Heart right ventricle (tissue), 16 donors: ENCODE results near the gene ZBTB5. TPM values are rescaled to one million over a fixed set of nuclear protein-coding genes. Genes with fewer than 3 reads are reported as not detected.
A peak's percentile ranks its signal among the peaks of the same experiment; 100 is the strongest.
"Not testable (repeated sequence)": the region's sequence is repeated elsewhere in the genome, so short reads cannot be mapped to it uniquely, and the experiment has no call there.

ENCODE experiments used
- ATAC-seq, 8 donors: fragments of 200-7000 bp; cut with Tn5 transposase; one replicate each; pipeline ENCODE4 v1.9.1; 2020; ENCODE audit warnings: mild to moderate bottlenecking in 8 of 8, moderate library complexity in 8 of 8, moderate number of reproducible peaks in 1 of 8
- DNase-seq, 2 donors: peaks; one replicate each; pipeline ENCODE4 v3.0.0-alpha.2; 2020
- H3K27ac ChIP-seq, 10 donors: fragments of 200-600 bp; sonication (generic) in 2 of 10; one replicate each; pipeline versions ENCODE4 v1.5.0 to v1.8.0; 2020 to 2022; ENCODE audit warnings: mild to moderate bottlenecking in 3 of 10
- H3K27me3 ChIP-seq, 7 donors: fragments of 200-600 bp; one replicate each; pipeline ENCODE4 v1.8.0; 2021 to 2022; ENCODE audit warnings: mild to moderate bottlenecking in 2 of 7
- H3K36me3 ChIP-seq, 9 donors: fragments of 200-600 bp; sonication (generic) in 1 of 9; one replicate each; pipeline versions ENCODE4 v1.5.0 to v1.8.0; 2020 to 2022; ENCODE audit warnings: mild to moderate bottlenecking in 2 of 9
- H3K4me1 ChIP-seq, 9 donors: fragments of 200-600 bp; sonication (generic) in 1 of 9; one replicate each; pipeline versions ENCODE4 v1.5.0 to v1.8.0; 2020 to 2022; ENCODE audit warnings: mild to moderate bottlenecking in 4 of 9
- H3K4me3 ChIP-seq, 10 donors: fragments of 200-600 bp; sonication (generic) in 2 of 10; one replicate each; pipeline versions ENCODE4 v1.5.0 to v1.8.0; 2020 to 2022; ENCODE audit warnings: mild to moderate bottlenecking in 7 of 10, moderate library complexity in 2 of 10
- H3K9me3 ChIP-seq, 11 donors: fragments of 200-600 bp in 10 of 11; sonication (generic) in 2 of 11; one replicate each; pipeline versions ENCODE4 v1.5.0 to v1.8.0; 2013 to 2022; ENCODE audit warnings: mild to moderate bottlenecking in 2 of 11, control low read depth in 1 of 11, moderate library complexity in 1 of 11
- WGBS, 2 donors: extraction: QIAGEN DNeasy Blood & Tissue Kit; methylation state at CpG; one replicate each; pipeline ENCODE4 v1.1.7; 2013; ENCODE audit warnings: inconsistent platforms in 1 of 2; 5-methylcytosine and 5-hydroxymethylcytosine counted together
- intact Hi-C, 10 donors: fragments of 100-400 bp; cut with DNase I; formaldehyde crosslinking; loops; one replicate each; pipeline versions ENCODE4 v1.11.1 to v1.14.2; 2022
- polyA plus RNA-seq, 2 donors: library from polyadenylated mRNA; stranded (reverse); fragments of 200-250 nt; gene quantifications; one replicate each; pipeline ENCODE4 v1.2.3, GENCODE V29; 2013
- total RNA-seq, 10 donors: library from RNA; stranded (reverse); fragmentation: NEBNext Ultra II Directional in 3 of 10; extraction: Animal tissue kit (Norgen Biotek cat#: 25700) in 3 of 10; gene quantifications; one replicate each; pipeline versions ENCODE4 v1.2.1 to v1.2.4, GENCODE V29; 2021 to 2023
- TF ChIP-seq, protein P1 (sequence below), 9 donors: fragments of 200-600 bp; sonication (generic) in 2 of 9; IDR thresholded peaks; one replicate each; pipeline versions ENCODE4 v1.5.0 to v1.8.0; 2021 to 2022; ENCODE audit warnings: antibody characterized with exemption in 9 of 9, mild to moderate bottlenecking in 5 of 9, moderate library complexity in 1 of 9
- donor health status: Arrhythmogenic right ventricular cardiomyopathy.
- donor health status: ischemic (EF 13 %, LVEDD 7.1; RV severe dilation, severe dysfunction).
- donor health status: healthy with polysubstance abuse.
- donor health status: DM: no; HTN: yes; CAD: no.
- donor health status: DM: no; HTN: no; CAD: no.
- donor health status: ischemic (EF 25% LVEDD 6.9; RV normal size, moderate dysfunction).
- donor health status: ischemic (EF 25% LVEDD 5.7; RV mildly dilated, moderate dysfunction).
- donor health status: healthy.
- donor health status: DM: yes; HTN: yes; CAD: no.
- donor health status: Ischemic cardiomyopathy.
- donor health status: ischemic (EF 35%, LVEDD 5.7; RV mildly dilated, moderate dysfunction).
- donor health status: nonischemic (EF 11% LVEDD 7.7; RV severe dilation, severe dysfunction).
- donor health status: DM: yes; HTN: yes; CAD: no.
- donor health status: PGD.
- donor health status: ischemic (EF 29% LVEDD 5.4; RV normal size, mild dysfunction).
- donor health status: nonischemic (EF 23%, LVEDD 6.1; RV moderate dilation, normal function).

The ZBTB5 gene
- total and polyA plus RNA-seq, 12 donors = 2.1 to 7.5 (median 6.3) TPM

DNA sequence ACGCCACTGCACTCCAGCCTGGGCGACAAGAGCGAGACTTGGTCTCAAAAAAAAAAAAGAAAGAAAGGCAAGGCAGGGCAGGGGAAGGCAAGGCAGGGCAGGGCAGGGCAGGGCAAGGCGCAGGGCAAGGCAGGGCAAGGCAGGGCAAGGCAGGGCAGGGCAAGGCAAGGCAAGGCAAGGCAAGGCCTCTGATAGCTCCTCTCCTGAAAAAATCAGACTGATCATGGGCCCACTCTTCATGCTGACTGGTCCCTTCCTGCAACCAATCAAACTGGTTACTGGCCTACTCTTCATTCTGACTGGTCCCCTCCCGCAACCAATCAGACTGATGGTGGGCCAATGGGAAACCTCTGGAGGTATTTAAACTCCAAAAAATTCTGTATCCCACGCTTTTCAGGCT is 3.4 kb upstream of the ZBTB5 start:
- Histone ChIP-seq H3K27me3 (no peaks in the 10 kb centered on the region), H3K27ac (no peak overlapping the region), H3K4me1 (peaks cover 2 to 30% (median 27%) of the 10 kb centered on the region in 9 donors), H3K4me3 (no peak overlapping the region), H3K9me3 (no peaks in the 10 kb centered on the region), H3K36me3 (no peaks in the 10 kb centered on the region)
- TF ChIP-seq, protein P1, sequence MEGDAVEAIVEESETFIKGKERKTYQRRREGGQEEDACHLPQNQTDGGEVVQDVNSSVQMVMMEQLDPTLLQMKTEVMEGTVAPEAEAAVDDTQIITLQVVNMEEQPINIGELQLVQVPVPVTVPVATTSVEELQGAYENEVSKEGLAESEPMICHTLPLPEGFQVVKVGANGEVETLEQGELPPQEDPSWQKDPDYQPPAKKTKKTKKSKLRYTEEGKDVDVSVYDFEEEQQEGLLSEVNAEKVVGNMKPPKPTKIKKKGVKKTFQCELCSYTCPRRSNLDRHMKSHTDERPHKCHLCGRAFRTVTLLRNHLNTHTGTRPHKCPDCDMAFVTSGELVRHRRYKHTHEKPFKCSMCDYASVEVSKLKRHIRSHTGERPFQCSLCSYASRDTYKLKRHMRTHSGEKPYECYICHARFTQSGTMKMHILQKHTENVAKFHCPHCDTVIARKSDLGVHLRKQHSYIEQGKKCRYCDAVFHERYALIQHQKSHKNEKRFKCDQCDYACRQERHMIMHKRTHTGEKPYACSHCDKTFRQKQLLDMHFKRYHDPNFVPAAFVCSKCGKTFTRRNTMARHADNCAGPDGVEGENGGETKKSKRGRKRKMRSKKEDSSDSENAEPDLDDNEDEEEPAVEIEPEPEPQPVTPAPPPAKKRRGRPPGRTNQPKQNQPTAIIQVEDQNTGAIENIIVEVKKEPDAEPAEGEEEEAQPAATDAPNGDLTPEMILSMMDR (IDR thresholded peaks at IDR 0.05) = no peak
- intact Hi-C loops = loop anchor here in 2 of 10 donors (5.0 kb wide), 1 partner anchor 46 kb away; the partner anchor contains the start of gene GRHPR (in 2 of the 2)
- WGBS, 2 donors = 98 to 99% methylated on average over 6 of the region's 6 CpGs
- ATAC-seq (no peak), DNase-seq (no peak)

DNA sequence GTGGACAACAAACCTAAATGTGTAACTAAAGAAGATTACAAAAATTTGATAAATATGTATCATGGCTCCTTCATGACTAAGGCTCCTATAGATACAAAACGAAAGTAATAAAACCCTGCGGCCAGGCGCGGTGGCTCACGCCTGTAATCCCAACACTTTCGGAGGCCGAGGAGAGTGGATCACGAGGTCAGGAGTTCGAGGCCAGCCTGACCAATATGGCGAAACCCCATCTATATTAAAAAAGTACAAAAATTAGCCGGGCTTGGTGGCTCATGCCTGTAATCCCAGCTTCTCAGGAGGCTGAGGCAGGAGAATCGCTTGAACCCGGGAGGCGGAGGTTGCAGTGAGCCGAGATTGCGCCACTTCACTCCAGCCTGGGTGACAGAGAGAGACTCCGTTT is 2.3 kb upstream of the ZBTB5 start:
- not testable (repeated sequence) for H3K4me3 ChIP-seq, H3K27me3 ChIP-seq, ATAC-seq, DNase-seq, H3K36me3 ChIP-seq, H3K27ac ChIP-seq, H3K9me3 ChIP-seq
- WGBS, 2 donors = 97 to 98% methylated on average over 17 of the region's 17 CpGs
- intact Hi-C loops = loop anchor here in 3 of 10 donors (2.0 to 5.0 kb wide), 2 partner anchors 45 kb away; partner anchors contain the start of gene GRHPR (in 3 of the 3)
- peaks cover 2 to 36% (median 34%) of the 10 kb centered on the region in 9 donors for H3K4me1 ChIP-seq

DNA sequence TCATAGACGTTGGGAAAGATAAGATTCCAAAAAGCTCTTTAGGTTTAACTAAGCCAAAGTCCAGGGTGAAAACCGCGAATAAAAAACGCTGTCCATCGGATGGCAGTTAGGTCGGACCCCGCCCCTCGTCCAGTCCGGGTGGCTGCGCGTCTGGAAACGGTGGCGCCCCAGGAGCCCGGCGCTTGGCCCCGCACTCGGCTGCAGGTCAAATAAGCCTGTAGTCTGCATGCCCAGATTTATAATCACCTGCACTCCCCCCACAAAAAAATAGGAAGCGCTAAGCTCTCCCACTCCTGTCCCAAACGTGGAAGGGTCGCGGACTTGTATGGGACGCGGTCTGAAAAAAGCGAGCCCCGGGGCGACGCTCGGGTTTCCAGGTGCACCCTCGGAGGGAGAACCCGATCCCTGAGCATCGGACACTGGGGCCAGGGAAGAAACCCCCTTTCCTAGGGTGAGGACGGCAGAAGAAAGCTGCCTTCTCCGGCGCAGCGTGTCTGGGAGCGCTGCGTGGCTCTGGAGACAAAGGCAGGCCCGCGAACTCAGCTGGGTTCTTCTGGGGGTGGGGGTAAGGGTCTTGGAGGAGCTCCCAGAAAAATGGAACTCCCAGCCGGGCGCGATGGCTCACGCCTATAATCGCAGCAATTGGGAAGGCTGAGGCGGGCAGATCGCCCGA is 923 bp upstream of the ZBTB5 start:
- Histone ChIP-seq H3K4me3 (peak overlapping the region; percentile 64 to 99 (median 86)), H3K9me3 (no peaks in the 10 kb centered on the region), H3K27ac (peak overlapping the region; percentile 38 to 99 (median 96)), H3K4me1 (peaks cover 2 to 39% (median 32%) of the 10 kb centered on the region in 9 donors), H3K27me3 (no peaks in the 10 kb centered on the region), H3K36me3 (no peaks in the 10 kb centered on the region)
- DNase-seq (peak; percentile 64 to 68), ATAC-seq (peak; percentile 4 to 39 (median 30))
- intact Hi-C loops = loop anchor here in 4 of 10 donors (1.0 to 5.0 kb wide), 3 partner anchors 43 to 44 kb away; partner anchors contain the start of gene GRHPR (in 4 of the 4)
- whole genome bisulfite sequencing, 2 donors = 0% methylated on average over 47 of the region's 47 CpGs
- TF ChIP-seq, protein P1 (IDR thresholded peaks at IDR 0.05) = no peak

DNA sequence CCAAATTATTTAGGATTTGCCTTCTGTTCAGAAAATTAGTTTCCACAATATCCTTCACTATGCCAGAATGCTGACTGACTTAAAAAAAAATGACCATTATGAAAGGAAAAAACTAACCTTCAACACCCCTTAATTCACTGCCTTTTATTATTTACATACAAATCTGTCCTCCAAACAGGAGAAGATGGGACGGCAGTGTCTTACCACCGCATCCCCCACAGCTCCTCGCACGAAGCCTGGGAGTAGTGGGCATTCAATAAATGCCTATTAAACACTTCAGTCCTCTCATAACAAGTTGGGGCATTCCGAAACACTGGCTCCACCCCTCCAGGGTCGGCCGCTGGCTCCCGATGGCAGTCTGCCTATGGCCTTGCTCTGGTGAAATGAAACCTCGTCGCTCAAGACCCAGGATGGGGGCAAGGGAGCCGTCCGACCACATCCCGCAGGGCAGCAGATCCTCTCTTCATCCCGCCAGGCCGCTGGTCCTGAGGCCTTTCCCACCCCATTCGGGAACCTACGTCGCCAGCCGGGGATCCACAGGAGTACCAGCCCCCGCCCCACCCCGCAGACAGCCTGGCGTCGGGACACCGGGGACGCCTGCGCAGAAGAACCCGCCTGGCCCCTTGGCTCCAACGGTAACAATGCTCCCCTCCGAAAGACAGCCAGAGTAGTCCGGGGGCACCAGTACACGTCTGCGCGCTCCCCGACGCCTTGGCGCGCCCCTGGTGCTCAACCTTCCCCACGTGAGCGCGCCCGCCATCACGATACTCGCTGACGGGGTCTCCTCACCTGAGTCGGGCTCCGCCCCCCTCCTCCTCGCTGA is 613 bp downstream of the ZBTB5 start:
- H3K4me3 ChIP-seq = peak overlapping the region; percentile 72 to 99 (median 88)
- 0% methylated on average over 47 of the region's 47 CpGs for WGBS, 2 donors
- no peaks in the 10 kb centered on the region for H3K36me3 ChIP-seq
- TF ChIP-seq, protein P1 (IDR thresholded peaks at IDR 0.05) = no peak
- ATAC-seq (peak; percentile 39 to 76 (median 60)), DNase-seq (peak; percentile 77)
- no peaks in the 10 kb centered on the region for H3K27me3 ChIP-seq
- H3K9me3 ChIP-seq = no peaks in the 10 kb centered on the region
- intact Hi-C loops = loop anchor here in 3 of 10 donors (5.0 kb wide), 2 partner anchors 37 to 42 kb away; partner anchors contain the start of gene GRHPR (in 2 of the 3)
- peak overlapping the region; percentile 90 to 99 (median 97) for H3K27ac ChIP-seq
- H3K4me1 ChIP-seq = peaks cover 2 to 42% (median 34%) of the 10 kb centered on the region in 9 donors
